DLD1 (cell line): ENCODE measurements around the gene CARD9.

Source experiments
- in situ Hi-C: cut with HindIII; loops from 2 replicates; pipeline ENCODE4 v1.10.0; 2017; ENCODE audit warnings: low sequenced_read_pairs

The CARD9 gene

DNA sequence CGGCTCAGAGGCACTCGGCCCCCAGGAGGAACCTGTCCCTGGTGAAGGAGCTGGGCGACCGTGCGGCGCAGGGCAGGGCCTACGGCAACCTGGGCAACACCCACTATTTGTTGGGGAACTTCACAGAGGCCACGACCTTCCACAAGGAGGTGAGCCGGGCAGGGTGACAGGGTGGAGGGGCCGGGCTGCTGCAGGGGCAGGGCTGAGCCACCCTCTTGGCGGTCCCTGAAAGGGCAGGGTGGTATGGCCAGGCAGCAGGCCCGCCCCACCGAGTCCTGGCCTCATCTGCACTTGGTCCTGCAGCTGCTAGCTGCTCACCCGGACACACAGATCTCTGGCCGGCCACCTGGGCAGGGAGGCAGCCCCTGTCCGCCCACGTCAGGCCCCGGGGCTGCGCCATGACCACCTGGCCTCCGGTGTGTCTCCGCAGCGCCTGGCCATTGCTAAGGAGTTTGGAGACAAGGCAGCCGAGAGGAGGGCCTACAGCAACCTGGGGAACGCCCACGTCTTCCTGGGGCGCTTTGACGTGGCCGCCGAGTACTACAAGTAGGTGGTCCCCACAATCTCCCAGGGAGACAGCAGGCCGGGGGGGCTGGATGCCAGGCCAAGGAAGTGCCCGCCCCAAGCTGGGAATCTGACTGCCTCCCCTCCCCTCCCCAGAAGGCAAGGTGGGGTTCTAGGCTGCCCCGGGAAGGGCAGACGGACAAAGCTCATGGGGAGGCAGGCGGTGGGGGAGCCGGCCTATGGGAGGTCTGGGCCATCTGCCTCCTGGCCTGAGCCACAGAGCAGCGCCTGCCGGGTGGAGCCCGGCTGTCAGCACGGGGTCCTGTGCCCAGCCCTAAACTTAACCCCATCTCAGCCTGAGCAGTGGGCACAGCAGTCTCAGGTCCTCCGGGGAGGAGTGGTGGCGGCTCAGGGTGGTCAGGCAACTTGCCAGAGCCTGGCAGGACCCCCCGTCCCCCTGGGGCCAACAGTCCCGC lies 35.8 kb downstream of the CARD9 start:
- in situ Hi-C loops, result no loop called here

DNA sequence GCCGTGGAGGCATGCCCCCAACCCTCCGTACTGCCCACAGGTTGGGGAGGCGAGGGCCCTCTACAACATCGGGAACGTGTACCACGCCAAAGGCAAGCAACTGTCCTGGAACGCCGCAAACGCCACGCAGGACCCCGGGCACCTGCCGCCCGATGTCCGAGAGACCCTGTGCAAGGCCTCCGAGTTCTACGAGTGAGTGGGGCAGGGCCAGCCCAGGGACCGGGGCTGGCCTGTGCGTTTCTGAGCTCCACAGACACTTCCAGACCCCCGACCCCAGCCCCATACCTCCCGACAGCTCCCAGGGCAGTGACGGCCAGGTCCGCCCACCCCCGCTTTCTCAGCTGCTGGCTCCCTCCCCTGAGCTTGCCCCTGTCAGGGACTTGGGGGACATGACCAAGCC lies 36.6 kb downstream of the CARD9 start:
- in situ Hi-C loops, result no loop called here

DNA sequence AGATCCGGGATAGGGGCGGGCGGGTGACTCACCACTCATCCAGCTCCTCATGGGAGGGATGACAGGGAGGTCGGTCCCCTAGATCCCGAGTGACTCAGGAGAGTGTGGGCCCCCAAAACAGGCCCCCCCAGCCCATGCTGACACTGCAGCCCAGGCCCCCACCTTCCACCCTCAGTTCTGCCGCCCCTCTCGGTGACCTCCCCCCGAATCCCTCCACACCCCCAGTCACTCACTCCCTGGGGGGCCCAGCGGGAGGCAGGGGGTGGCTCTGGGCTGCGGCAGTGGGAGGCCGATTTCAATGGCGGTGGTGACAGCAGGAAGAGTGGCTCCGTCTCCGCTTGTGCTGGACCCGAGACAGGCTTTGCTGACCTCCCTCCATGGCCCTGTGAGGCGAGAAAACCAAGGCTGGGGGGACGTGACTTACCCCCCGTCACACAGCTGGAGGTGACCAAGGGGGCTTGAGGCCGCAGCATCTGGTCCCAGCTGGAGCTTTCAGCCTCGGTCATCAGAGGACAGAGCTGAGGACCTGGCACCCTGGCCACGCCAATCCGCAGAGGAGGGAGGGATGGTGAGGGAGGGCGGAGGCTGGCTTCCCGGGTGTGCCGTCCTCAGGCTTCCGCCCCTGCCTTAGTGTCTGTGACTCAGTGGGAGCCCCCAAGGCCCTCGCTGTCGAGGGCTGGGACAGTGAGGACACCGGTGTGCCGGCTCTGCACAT lies 37.2 kb downstream of the CARD9 start:
- in situ Hi-C loops, result no loop called here

DNA sequence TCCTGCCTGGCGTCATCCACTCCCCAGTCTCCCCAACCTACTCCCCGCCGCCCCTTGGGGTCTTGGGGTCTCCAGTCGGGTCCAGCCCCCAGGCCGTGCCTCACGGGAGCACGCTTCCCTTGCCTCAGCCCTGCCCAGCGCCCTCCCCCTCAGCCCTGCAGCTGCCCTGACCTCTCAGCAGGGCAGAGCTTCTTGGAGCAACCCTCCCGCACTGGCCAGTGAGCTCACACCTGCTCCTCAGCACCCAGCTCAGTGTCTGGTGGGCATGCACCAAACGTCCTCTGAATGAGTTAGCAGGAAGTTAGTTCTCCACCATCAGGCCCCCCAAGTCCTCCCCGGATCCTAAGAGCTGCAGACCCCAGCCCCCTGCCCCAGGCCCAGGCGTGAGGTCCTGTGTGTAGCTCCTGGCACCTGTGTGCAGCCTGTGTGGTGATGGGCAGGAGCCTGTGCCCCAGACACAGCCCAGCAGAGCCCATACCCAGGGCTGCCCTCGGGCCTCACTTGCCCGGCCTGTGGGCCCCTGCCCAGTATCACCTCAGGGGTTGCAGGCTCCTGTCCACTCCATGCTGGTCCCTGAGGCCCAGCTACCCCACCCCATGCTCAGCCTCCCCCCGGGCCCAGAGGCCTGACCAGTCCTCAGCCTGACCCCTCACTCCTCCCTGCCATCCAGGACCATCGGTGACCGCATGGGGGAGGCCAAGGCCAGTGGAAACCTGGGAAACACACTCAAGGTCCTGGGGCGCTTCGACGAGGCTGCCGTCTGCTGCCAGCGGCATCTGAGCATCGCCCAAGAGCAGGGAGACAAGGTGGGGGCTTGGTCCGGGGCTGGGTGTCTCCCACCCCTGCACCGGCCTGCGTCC lies 37.9 kb downstream of the CARD9 start:
- in situ Hi-C loops, result no loop called here

DNA sequence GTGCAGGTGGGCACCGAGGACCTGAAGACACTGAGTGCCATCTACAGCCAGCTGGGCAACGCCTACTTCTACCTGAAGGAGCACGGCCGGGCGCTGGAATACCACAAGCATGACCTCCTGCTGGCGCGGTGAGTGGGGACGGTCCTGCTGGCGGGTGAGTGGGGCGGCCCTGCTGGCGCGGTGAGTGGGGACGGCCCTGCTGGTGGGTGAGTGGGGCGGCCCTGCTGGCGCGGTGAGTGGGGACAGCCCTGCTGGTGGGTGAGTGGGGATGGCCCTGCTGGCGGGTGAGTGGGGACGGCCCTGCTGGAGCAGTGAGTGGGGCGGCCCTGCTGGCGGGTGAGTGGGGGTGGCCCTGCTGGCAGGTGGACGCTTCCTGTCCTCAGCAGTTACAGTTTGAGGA lies 38.9 kb downstream of the CARD9 start:
- in situ Hi-C loops, result no loop called here

DNA sequence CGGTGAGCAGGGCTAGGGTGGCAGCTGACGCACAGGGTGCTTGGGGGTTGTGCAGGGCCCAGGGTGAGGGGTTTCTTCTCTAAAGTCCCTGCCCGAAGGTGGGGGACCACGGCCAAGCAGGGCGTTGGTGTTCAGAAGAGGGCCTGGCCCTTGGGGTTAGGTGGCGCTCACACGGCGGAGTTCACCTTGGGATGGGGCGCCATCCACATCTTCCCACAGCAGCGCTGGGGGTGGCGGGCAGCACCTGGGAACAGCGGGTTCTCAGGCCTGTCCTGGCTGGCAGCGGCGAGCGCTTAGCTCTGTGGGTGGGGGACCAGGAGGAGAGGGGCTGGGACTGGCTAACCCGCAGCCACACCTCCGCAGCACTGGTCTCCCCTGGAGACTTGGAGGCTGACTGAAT lies 40.0 kb downstream of the CARD9 start:
- in situ Hi-C loops, result no loop called here

DNA sequence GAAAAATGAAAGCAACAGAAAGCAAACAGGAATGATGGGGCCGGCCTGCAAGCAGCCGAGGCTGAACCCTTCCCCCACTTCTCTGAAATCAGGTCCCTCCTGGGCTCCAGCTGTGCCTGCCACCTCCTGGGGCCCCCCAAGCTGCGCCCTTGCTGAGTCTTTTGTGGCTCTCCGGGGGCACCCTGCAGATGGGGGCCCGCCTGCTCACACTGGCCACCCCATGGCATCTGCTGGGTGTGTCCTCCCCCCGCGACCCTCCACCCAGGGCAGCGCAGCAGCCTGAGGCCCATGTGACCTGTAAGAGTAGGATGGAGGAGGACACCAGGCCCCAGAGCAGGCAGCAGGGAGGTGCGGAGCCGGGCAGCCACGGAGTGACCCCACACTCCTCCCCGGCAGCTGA lies 40.4 kb downstream of the CARD9 start:
- in situ Hi-C loops, result no loop called here

DNA sequence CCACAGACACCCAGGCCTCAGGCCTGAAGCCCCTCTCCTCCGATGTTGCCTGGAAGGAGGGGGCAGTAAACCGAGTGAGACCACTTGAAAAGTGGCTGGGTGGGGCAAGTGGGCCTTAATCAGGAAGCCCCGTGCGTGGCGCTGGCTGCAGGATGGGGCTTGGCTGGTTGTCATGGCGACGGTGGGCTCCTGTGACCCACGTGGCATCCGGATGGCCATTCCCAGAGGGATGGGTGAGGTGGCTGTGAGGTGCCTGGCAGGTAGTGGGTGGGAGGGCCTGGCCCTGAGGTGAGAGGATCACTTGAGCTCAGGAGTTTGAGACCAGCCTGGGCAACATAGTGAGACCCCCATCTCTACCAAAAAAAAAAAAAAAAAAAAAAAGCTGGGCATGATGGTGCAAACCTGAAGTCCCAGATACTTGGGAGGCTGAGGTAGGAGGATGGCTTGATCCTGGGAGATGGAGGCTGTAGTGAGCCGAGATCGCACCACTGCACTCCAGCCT lies 40.9 kb downstream of the CARD9 start:
- in situ Hi-C loops, result no loop called here

DNA sequence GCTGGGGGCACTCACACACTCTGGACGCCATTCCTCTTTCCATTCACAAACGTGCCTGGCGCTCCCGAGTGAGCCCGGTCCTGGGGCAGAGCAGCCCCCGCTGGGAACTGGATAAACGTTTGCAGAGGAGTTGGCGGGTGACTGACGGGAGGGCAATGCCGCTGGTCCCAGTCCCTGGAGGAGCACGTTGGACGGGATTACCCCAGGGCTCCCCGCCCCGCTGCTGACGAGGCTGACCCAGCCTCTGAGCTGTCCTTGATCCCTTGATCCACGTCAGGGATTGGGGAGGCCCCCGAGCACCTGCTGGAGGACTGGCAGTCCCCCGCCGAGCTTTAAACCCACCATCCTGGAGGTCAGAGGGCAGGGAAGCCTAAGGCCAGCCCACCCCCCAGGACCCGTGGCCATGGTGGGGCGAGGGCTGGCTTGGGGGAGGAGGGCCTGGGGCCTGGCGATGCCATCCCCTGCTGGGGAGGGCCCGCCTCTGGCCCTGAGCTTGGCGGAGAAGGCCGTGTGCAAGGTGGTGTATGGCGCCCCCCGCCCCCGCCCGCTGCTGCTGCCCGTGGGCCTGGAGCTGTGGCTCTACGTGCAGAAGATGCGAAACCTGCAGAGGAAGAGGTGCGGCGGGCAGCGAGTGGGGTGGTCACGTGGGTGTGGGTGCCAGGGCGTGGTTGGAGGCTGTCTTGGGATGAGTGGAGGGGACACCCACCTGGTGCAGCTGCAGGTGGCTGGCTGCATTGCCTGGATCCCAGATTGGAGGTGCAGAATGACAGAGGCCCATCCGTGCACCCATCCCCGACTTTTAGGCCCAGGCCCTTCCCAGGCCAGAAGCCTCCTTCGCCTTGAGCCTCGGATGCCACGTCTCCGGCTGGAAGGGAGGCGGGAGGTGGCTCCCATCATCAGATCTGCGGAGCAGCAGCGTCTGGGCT lies 41.6 kb downstream of the CARD9 start:
- in situ Hi-C loops, result no loop called here

DNA sequence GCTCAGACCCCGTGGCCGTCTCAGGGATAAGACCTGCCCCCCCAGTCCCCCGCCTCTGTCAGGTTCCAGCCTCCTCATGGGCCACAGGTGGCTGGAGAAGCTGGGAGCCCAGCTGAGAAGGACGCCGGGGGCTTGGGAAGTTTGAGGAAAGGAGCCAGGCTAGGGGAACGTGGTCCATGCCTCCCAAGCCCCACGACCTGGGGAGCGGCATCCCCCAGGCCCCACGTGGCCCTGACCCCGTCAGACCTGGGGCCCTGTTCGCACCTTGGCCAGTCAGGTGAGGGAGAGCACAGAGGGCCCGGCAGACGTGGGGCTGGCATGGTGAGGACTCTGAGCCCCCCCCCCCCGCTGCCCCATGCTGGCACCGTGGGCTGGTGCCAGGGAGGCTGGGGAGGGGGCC lies 42.4 kb downstream of the CARD9 start:
- in situ Hi-C loops, result no loop called here

DNA sequence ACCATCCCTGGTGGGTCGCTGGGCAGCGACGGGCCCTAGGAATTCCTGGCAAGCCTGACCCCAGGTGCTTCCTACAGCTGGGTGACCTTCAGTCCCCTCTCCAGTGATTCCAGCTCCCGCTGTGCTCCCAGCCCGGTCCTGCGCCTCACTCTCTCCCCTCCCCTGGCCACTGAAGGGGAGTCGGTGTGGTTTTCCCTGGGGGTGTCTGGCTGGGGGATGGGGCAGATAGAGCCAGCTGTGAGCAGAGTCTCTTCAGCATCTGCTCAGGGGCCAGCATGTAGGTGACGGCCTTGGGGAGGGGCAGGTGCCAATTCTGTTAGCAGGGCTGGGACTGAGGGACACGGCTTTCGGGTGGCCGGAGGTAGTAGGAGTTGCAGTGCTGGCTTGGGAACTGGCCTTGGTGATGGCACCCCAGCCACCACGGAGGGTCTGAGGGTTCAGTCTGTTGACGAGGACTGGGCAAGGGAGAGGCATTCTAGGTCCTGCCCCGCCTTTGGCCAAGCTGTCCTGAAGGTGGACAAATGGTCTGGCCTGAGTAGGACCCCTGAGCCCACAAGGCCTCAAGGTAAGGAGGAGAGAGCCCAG lies 43.0 kb downstream of the CARD9 start:
- in situ Hi-C loops, result no loop called here

DNA sequence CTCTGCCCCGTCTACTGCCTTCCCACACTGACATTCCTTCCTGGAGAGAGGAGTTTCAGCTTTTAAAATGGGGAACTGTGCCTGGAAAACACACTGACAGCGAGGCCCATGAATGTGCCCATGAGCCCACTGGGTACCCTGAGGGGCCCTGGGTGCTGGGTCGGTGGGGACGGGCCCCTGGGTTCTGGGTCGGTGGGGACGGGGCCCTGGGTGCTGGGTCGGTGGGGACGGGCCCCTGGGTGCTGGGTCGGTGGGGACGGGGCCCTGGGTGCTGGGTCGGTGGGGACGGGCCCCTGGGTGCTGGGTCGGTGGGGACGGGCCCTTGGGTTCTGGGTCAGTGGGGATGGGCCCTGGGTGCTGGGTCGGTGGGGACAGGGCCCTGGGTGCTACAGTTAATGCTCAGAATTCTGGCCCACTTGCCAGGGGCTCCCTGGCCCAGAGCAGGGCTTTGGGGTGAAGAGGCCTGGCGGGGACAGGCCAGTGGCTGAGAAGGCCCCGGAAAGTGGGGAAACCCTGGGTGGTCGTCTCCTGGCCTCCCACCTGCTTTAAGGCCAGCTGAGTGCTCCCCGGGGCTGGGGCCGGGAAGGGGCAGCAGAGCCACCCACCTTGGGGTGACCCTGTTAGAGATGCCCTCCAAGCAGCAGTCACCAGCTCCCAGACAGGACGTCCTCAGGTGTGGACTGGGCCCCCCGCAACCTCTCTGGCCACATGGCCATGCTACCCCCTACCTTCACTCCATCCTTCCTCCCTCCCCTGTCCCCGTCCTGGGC lies 43.6 kb downstream of the CARD9 start:
- in situ Hi-C loops, result no loop called here

DNA sequence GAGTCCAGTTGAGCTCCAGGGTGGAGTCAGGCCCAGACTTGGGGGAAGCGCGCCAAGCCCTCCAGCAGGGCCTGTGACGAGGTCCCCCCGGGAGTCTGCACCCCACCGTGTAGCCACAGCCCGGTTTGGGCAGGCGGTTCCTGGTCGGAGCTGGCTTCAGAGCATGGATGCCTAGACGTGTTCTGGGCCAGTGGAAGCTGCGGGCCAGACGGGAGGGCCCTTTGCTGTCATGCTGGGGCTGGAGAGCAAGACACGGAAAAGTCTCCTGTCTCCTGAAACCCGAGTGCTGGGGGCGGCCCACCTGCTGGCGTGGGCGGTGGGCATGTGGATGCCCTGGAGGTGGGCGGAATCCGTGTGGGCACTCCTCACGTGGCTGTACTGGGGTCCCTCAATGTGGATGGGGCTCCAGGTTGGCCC lies 44.2 kb downstream of the CARD9 start:
- in situ Hi-C loops, result no loop called here

DNA sequence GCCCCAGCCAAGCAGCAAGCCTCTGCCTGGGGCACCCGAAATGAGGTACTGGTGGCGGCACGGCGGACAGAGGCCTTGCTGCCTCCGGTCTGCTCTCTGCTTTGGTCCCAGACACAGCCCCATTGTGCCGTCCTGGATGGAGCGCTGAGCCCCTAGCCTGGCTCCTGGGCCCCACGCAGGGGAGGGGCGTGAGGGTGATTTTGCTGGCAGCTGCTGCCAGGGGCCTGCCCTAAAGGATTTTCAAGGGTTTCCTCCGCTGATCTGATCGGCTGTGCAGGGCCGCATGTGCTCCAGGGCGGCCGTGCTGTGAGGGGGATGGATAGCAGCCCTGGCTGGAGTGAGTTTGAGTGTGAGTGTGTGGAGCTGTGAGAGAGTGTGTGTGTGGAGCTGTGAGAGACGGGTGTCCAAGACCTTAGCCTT lies 44.8 kb downstream of the CARD9 start:
- in situ Hi-C loops, result no loop called here

DNA sequence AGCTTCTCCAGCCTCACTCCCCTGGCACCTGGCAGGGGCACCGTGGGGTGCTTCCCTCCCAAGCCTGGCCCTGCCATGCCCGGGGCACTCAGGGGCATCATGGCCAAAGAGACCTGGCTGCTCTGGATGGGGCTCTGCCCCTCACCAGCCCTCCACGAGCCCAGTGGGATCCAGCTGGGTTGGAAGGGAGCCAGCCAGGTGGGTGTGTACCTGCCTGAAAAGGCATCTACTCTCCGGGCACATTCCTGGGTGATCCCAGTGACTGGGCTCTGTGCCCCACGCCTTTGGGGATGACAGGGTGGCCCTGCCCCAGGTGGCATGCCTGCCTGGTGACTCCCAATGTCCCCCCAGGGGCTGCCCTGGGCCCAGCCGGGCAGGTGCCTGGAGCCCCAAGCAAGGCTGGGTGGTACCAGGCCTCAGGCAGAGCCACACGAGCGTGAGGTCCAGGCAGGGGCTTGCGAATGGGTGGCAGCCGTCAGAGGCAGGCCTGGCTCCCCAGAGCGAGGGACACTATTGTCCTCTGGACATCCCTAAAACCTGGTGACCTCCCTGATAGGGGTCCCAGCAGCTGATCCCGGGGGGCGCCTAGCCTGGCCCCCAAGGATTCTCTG lies 45.4 kb downstream of the CARD9 start:
- in situ Hi-C loops, result no loop called here

DNA sequence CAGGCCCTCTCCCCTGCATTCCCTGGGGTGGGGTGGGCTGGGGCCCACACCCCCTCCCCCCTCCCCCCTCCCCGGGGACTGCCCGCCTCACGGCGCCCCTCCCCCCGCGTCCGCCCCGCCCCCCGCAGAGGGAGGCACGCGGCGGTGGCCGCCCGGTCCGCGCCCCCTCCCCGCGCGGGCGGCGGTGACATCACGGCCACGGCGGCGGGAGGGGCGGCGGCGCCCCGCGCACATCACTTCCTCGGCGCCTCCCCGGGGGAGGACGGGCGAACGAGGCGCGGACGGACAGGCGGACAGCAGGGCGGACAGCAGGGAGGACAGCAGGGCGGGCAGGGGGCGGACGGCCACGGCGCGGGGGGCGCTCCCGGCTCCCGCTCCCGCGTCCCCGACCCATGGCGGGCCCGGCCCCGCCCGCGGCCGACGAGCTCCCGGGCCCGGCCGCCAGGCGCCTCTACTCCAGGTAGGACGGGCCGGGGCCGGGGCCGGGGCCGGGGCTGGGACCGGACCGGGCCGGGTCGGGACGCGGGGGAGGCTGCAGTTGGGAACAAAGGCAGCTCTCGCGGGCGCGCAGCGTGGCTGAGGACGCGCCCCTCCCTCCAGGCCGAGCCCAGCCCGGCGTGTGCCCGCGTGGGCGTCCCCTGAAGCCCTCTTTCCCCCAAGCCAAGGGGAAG lies 46.0 kb downstream of the CARD9 start, which contains the start of gene GPSM1:
GPSM1 (plus strand) TSS at position 236 of the 671 bp plus-strand sequence; CDS start at position 393, 157 bp downstream.
- in situ Hi-C loops, result no loop called here

DNA sequence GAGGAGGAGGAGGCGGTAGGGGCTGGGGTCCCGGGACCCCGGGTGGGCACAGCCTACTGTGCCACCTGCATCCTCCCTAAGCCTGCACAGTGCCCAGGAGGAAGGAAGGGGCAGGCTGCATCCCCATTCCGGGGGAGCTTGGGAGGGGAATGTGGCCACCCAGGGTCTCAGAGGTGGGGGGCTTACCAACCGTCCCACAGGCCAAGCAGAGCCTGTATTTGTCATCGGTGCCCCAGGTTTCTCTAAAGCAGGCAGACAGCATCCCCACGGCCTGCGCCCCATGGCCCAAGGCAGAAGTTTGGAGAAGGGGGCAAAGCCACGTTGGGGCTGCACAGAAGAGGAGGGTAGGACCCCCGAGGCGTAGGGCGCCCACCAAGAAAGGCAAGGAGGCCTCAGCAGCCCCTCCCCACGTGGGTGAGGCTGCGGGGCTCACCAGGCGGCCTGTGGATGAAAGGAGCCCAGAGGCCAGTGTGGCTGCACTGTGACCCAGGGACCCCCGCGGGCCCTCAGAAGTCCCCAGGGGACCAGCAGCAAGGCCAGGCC lies 46.6 kb downstream of the CARD9 start:
- in situ Hi-C loops, result no loop called here
